B cell (primary cell): ENCODE results near the gene ADGRB2.

Source experiments
- EZH2 ChIP-seq: IDR thresholded peaks from 2 replicates; pipeline ENCODE4 v1.6.1; 2012; ENCODE audit warnings: borderline replicate concordance, low read depth, mild to moderate bottlenecking, moderate library complexity, low read length; ENCODE audit not compliant: insufficient read depth, poor library complexity, severe bottlenecking
- TF ChIP-seq, protein P1 (sequence below): fragments of 200-600 bp; IDR thresholded peaks from one replicate; pipeline ENCODE4 v1.8.0; 2022; ENCODE audit warnings: antibody characterized with exemption, mild to moderate bottlenecking

DNA sequence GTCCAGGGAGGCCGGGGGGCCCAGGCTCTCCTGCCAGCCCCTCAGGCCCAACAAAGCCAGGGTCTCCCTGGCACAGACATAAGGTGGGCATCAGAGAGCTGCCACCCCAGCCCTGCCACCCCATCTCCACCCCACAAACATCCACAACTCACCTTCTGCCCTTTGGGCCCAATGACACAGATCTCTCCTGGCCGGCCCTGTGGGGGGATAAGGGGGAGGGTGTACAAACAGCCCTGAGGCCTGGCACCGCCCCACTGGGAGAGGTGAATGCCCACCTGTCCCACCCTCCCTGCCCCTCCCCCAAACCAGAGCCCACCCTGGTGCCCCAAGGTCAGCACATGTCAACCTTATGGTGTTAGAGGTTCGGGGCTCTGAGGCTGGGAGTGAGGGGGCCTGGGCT, 72.7 kb downstream of the ADGRB2 start:
- TF ChIP-seq, protein P1, sequence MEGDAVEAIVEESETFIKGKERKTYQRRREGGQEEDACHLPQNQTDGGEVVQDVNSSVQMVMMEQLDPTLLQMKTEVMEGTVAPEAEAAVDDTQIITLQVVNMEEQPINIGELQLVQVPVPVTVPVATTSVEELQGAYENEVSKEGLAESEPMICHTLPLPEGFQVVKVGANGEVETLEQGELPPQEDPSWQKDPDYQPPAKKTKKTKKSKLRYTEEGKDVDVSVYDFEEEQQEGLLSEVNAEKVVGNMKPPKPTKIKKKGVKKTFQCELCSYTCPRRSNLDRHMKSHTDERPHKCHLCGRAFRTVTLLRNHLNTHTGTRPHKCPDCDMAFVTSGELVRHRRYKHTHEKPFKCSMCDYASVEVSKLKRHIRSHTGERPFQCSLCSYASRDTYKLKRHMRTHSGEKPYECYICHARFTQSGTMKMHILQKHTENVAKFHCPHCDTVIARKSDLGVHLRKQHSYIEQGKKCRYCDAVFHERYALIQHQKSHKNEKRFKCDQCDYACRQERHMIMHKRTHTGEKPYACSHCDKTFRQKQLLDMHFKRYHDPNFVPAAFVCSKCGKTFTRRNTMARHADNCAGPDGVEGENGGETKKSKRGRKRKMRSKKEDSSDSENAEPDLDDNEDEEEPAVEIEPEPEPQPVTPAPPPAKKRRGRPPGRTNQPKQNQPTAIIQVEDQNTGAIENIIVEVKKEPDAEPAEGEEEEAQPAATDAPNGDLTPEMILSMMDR = no peak
- TF ChIP-seq EZH2 = no peak
